ENCODE data around the gene FRMD5.

FRMD5 gene

GRCh38 chr15:43879386-43880355, 315.4 kb downstream of the FRMD5 start:
- no peak for TF ChIP-seq CTCF (IDR thresholded peaks at IDR 0.05; ENCODE audit: extremely low read depth, insufficient read depth, missing control alignments)
- in situ Hi-C loops (cut with MboI; ENCODE audit: low pct_unique_long_range_greater_than_20kb, low sequenced_read_pairs, unreplicated experiment) = no loop called here
- no peak for DNase-seq (ENCODE audit: low spot score)

GRCh38 chr15:43878446-43878845, 316.6 kb downstream of the FRMD5 start:
- no peak for TF ChIP-seq CTCF (IDR thresholded peaks at IDR 0.05; ENCODE audit: extremely low read depth, insufficient read depth, missing control alignments)
- in situ Hi-C loops (cut with MboI; ENCODE audit: low pct_unique_long_range_greater_than_20kb, low sequenced_read_pairs, unreplicated experiment) = no loop called here
- no peak for DNase-seq (ENCODE audit: low spot score)

- in situ Hi-C loops (cut with MboI; ENCODE audit: low pct_unique_long_range_greater_than_20kb, low sequenced_read_pairs, unreplicated experiment) = no loop called here
- TF ChIP-seq CTCF (IDR thresholded peaks at IDR 0.05; ENCODE audit: extremely low read depth, insufficient read depth, missing control alignments) = no peak
- DNase-seq (ENCODE audit: low spot score) = no peak
These were observed 317.7 kb downstream of the FRMD5 start for GRCh38 chr15:43877371-43877770.

GRCh38 chr15:43876872-43877271, 318.2 kb downstream of the FRMD5 start:
- no peak for TF ChIP-seq CTCF (IDR thresholded peaks at IDR 0.05; ENCODE audit: extremely low read depth, insufficient read depth, missing control alignments)
- in situ Hi-C loops (cut with MboI; ENCODE audit: low pct_unique_long_range_greater_than_20kb, low sequenced_read_pairs, unreplicated experiment) = no loop called here
- no peak for DNase-seq (ENCODE audit: low spot score)

GRCh38 chr15:43873651-43874050, 321.4 kb downstream of the FRMD5 start:
- in situ Hi-C loops (cut with MboI; ENCODE audit: low pct_unique_long_range_greater_than_20kb, low sequenced_read_pairs, unreplicated experiment) = no loop called here

GRCh38 chr15:43872416-43873020, 322.6 kb downstream of the FRMD5 start:
- peak; percentile 50 for TF ChIP-seq CTCF (IDR thresholded peaks at IDR 0.05; ENCODE audit: extremely low read depth, insufficient read depth, missing control alignments)
- in situ Hi-C loops (cut with MboI; ENCODE audit: low pct_unique_long_range_greater_than_20kb, low sequenced_read_pairs, unreplicated experiment) = no loop called here
- peak; percentile 40 for DNase-seq (ENCODE audit: low spot score)

More at GRCh38 chr15:43873651-43874050, 321.4 kb downstream of the FRMD5 start:
- DNase-seq (ENCODE audit: low spot score) = no peak
- TF ChIP-seq CTCF (IDR thresholded peaks at IDR 0.05; ENCODE audit: extremely low read depth, insufficient read depth, missing control alignments) = no peak
